H9 (cell line): ENCODE measurements around the gene TTN. TPM values are rescaled to one million over a fixed set of nuclear protein-coding genes. Genes with fewer than 3 reads are reported as not detected.

Experiments used
- DNase-seq: peaks from one replicate; pipeline ENCODE4 v3.0.0-alpha.2; 2017
- H2AFZ ChIP-seq: one replicate; pipeline ENCODE4 v1.6.1; 2013; ENCODE audit warnings: mild to moderate bottlenecking, low read length, control low read depth, moderate library complexity
- H2AK5ac ChIP-seq: 2 replicates; pipeline ENCODE4 v1.6.1; 2013; ENCODE audit warnings: low read length, control low read depth, mixed read lengths; ENCODE audit not compliant: insufficient read length
- H2BK120ac ChIP-seq: one replicate; pipeline ENCODE4 v1.6.1; 2013; ENCODE audit warnings: low read depth, mild to moderate bottlenecking, low read length, control low read depth, inconsistent platforms; ENCODE audit not compliant: poor library complexity, severe bottlenecking
- H2BK12ac ChIP-seq: 2 replicates; pipeline ENCODE4 v1.6.1; 2013; ENCODE audit warnings: low read length, control low read depth, mixed read lengths, low read depth; ENCODE audit not compliant: insufficient read length
- H2BK15ac ChIP-seq: 2 replicates; pipeline ENCODE4 v1.6.1; 2013; ENCODE audit warnings: low read depth, low read length, control low read depth
- H2BK20ac ChIP-seq: one replicate; pipeline ENCODE4 v1.6.1; 2013; ENCODE audit warnings: low read depth, mild to moderate bottlenecking, low read length, control low read depth, inconsistent platforms; ENCODE audit not compliant: poor library complexity, severe bottlenecking
- H2BK5ac ChIP-seq: 2 replicates; pipeline ENCODE4 v1.6.1; 2013; ENCODE audit warnings: low read length, control low read depth, mixed read lengths; ENCODE audit not compliant: insufficient read length
- H3K14ac ChIP-seq: 2 replicates; pipeline ENCODE4 v1.6.1; 2013; ENCODE audit warnings: low read length, control low read depth; ENCODE audit not compliant: insufficient read depth
- H3K18ac ChIP-seq: 2 replicates; pipeline ENCODE4 v1.6.1; 2013; ENCODE audit warnings: low read depth, mild to moderate bottlenecking, mixed read lengths, low read length, control low read depth; ENCODE audit not compliant: insufficient read length
- H3K23ac ChIP-seq: 2 replicates; pipeline ENCODE4 v1.6.1; 2013; ENCODE audit warnings: low read length, control low read depth, mixed read lengths, low read depth; ENCODE audit not compliant: insufficient read length
- H3K23me2 ChIP-seq: 2 replicates; pipeline ENCODE4 v1.6.1; 2013; ENCODE audit warnings: low read depth, mild to moderate bottlenecking, mixed read lengths, low read length, control low read depth; ENCODE audit not compliant: insufficient read length, poor library complexity, severe bottlenecking
- H3K27ac ChIP-seq: 2 replicates; pipeline ENCODE4 v1.5.1; 2013; ENCODE audit warnings: low read length, control low read depth, mixed read lengths, low read depth; ENCODE audit not compliant: insufficient read length
- H3K27me3 ChIP-seq: 2 replicates; pipeline ENCODE4 v1.6.1; 2013; ENCODE audit warnings: low read length, control low read depth, inconsistent platforms; ENCODE audit not compliant: insufficient read depth
- H3K4ac ChIP-seq: 2 replicates; pipeline ENCODE4 v1.6.1; 2013; ENCODE audit warnings: low read depth, mild to moderate bottlenecking, control low read depth, inconsistent platforms, low read length, moderate library complexity
- H3K4me1 ChIP-seq: 2 replicates; pipeline ENCODE4 v1.6.1; 2013; ENCODE audit warnings: low read length, control low read depth, inconsistent platforms; ENCODE audit not compliant: insufficient read depth
- H3K4me2 ChIP-seq: 2 replicates; pipeline ENCODE4 v1.6.1; 2013; ENCODE audit warnings: low read length, control low read depth, mixed read lengths; ENCODE audit not compliant: insufficient read length, insufficient read depth
- H3K56ac ChIP-seq: 2 replicates; pipeline ENCODE4 v1.6.1; 2013; ENCODE audit warnings: low read depth, mild to moderate bottlenecking, mixed read lengths, low read length, control low read depth; ENCODE audit not compliant: insufficient read length
- H3K79me1 ChIP-seq: 2 replicates; pipeline ENCODE4 v1.6.1; 2013; ENCODE audit warnings: low read depth, mild to moderate bottlenecking, moderate library complexity, low read length, control low read depth, inconsistent platforms; ENCODE audit not compliant: insufficient read depth, poor library complexity, severe bottlenecking
- H3K79me2 ChIP-seq: 2 replicates; pipeline ENCODE4 v1.6.1; 2013; ENCODE audit warnings: low read length, control low read depth, inconsistent platforms; ENCODE audit not compliant: insufficient read depth
- H3K9ac ChIP-seq: 2 replicates; pipeline ENCODE4 v1.6.1; 2013; ENCODE audit warnings: low read length, control low read depth, mixed read lengths; ENCODE audit not compliant: insufficient read length; ENCODE audit errors: extremely low read depth
- H3K9me3 ChIP-seq: one replicate; pipeline ENCODE4 v1.6.1; 2013; ENCODE audit warnings: low read depth, low read length, inconsistent platforms; ENCODE audit not compliant: control insufficient read depth
- H3T11ph ChIP-seq: one replicate; pipeline ENCODE4 v1.6.1; 2013; ENCODE audit warnings: mild to moderate bottlenecking, low read length, control low read depth, inconsistent platforms
- H4K20me1 ChIP-seq: one replicate; pipeline ENCODE4 v1.6.1; 2013; ENCODE audit not compliant: control insufficient read depth, insufficient read length, insufficient read depth
- H4K5ac ChIP-seq: 2 replicates; pipeline ENCODE4 v1.6.1; 2013; ENCODE audit warnings: low read depth, mild to moderate bottlenecking, mixed read lengths, low read length, control low read depth; ENCODE audit not compliant: insufficient read length
- H4K8ac ChIP-seq: replicated peaks from 2 replicates; pipeline ENCODE4 v1.6.1; 2013; ENCODE audit warnings: low read length, control low read depth, mixed read lengths, low read depth; ENCODE audit not compliant: insufficient read length
- H4K91ac ChIP-seq: 2 replicates; pipeline ENCODE4 v1.6.1; 2013; ENCODE audit warnings: low read depth, mild to moderate bottlenecking, moderate library complexity, mixed read lengths, low read length, control low read depth; ENCODE audit not compliant: insufficient read length
- H3K27ac Mint-ChIP-seq, 3 experiments: 2 replicates in 2 of 3; 3 replicates in 1 of 3; pipeline ENCODE4 v1.8.0; 2020 to 2021; ENCODE audit warnings: mixed read lengths in 3 of 3, mild to moderate bottlenecking in 1 of 3, moderate library complexity in 1 of 3
- H3K27me3 Mint-ChIP-seq: 2 replicates; pipeline ENCODE4 v1.8.0; 2021; ENCODE audit warnings: low read depth, mild to moderate bottlenecking, moderate library complexity, mixed read lengths
- H3K36me3 Mint-ChIP-seq, 3 experiments: 2 replicates in 2 of 3; 3 replicates in 1 of 3; pipeline ENCODE4 v1.8.0; 2020 to 2021; ENCODE audit warnings: low read depth in 3 of 3, mixed read lengths in 3 of 3; ENCODE audit not compliant: insufficient read depth in 1 of 3
- H3K4me1 Mint-ChIP-seq, 2 experiments: 2 replicates each; pipeline ENCODE4 v1.8.0; 2020; ENCODE audit warnings: mixed read lengths in 2 of 2
- H3K4me3 Mint-ChIP-seq, 2 experiments: 2 replicates in 1 of 2; 3 replicates in 1 of 2; pipeline ENCODE4 v1.8.0; 2020 to 2021; ENCODE audit warnings: mild to moderate bottlenecking in 2 of 2, mixed read lengths in 2 of 2, moderate library complexity in 1 of 2
- H3K9me3 Mint-ChIP-seq, 2 experiments: 2 replicates in 1 of 2; 3 replicates in 1 of 2; pipeline ENCODE4 v1.8.0; 2020; ENCODE audit warnings: mild to moderate bottlenecking in 2 of 2, mixed read lengths in 2 of 2, moderate library complexity in 1 of 2
- CTCF ChIP-seq: fragments of 200-600 bp; sonication (generic); conservative IDR thresholded peaks from 3 replicates; pipeline ENCODE4 v1.8.0; 2021; ENCODE audit warnings: antibody characterized with exemption, mild to moderate bottlenecking
- WGBS: extraction: QIAGEN DNeasy Blood & Tissue Kit; methylation state at CpG from one replicate; pipeline ENCODE4 v1.1.7; 2013; ENCODE audit warnings: missing lambda C conversion rate, low lambda C conversion rate, mixed read lengths; ENCODE audit not compliant: insufficient read length; ENCODE audit errors: extremely low coverage; 5-methylcytosine and 5-hydroxymethylcytosine counted together
- total RNA-seq: library from RNA; stranded (reverse); gene quantifications from 2 replicates; pipeline ENCODE4 v1.2.1, GENCODE V29; 2021

Gene TTN
- total RNA-seq, 1 experiment from 2014 or later = 0.70 TPM

DNA sequence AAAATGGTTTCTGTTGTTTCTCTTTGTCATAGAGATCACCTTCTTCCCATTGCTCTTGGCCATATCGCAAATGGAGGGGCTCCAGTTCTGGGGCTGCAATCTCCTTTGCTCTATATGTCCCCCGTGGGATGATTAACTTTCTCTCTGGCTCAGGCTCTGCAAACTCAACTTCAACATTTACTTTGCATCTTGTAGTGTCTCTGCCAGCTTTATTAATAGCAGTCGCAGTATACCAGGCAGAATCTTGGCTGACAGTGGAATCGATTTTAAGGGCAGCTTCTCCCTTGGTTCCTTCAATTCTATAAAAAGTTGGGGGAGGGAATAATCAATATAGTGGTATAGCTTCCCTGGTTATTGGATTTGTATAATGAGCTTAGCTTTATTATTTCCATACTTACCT is 30.5 kb downstream of the TTN start:
- Histone ChIP-seq H3K27me3 (no peaks in the 10 kb centered on the region), H2BK20ac (no peak overlapping the region), H3K23ac (no peak overlapping the region), H4K8ac (no peak overlapping the region), H2BK120ac (no peak overlapping the region), H3K27ac (no peak overlapping the region), H3K79me1 (no peaks in the 10 kb centered on the region), H4K91ac (no peak overlapping the region), H3K18ac (no peak overlapping the region), H2BK15ac (no peak overlapping the region), H4K5ac (no peak overlapping the region), H3K9me3 (no peaks in the 10 kb centered on the region), H3K9ac (no peak overlapping the region), H3K79me2 (no peaks in the 10 kb centered on the region), H3K56ac (no peak overlapping the region), H3K4me1 (no peaks in the 10 kb centered on the region), H3K14ac (no peak overlapping the region), H2BK12ac (no peak overlapping the region), H3K4ac (no peak overlapping the region), H2BK5ac (no peak overlapping the region), H3K23me2 (no peaks in the 10 kb centered on the region), H3T11ph (no peak overlapping the region), H2AK5ac (no peak overlapping the region), H2AFZ (no peak overlapping the region), H4K20me1 (no peaks in the 10 kb centered on the region), H3K4me2 (no peak overlapping the region)
- no CpG with 5 or more reads among the region's 4 CpGs for WGBS
- Mint-ChIP-seq H3K4me1 (no peaks in the 10 kb centered on the region), H3K27ac (no peak overlapping the region; a peak in 1 of 7 replicates), H3K9me3 (no peaks in the 10 kb centered on the region; a peak in 1 of 5 replicates), H3K4me3 (no peak overlapping the region), H3K27me3 (no peaks in the 10 kb centered on the region), H3K36me3 (peaks cover 0 to 1% (median 0%) of the 10 kb centered on the region in 3 experiments; a peak in 1 of 7 replicates)
- no peak for TF ChIP-seq CTCF
- no peak for DNase-seq
